PC-9 (cell line): ENCODE results near the gene IL4R. TPM values are rescaled to one million over a fixed set of nuclear protein-coding genes. Genes with fewer than 3 reads are reported as not detected.
"Not testable (repeated sequence)": the region's sequence is repeated elsewhere in the genome, so short reads cannot be mapped to it uniquely, and the experiment has no call there.

Source experiments
- BruUV-seq: library from RNA; stranded (reverse); fragments of 400-500 nt; replicated peaks from 2 replicates; lab custom pipeline; 2021; lab: Mats Ljungman, UMichigan
- CTCF ChIA-PET: fragments of 300-600 bp; sonication (Branson Sonifier 250); formaldehyde crosslinking; loops from one replicate; lab custom pipeline; 2022; ENCODE audit warnings: antibody characterized with exemption; lab: Charles Lee
- POLR2A ChIA-PET: fragments of 300-600 bp; sonication (Branson Sonifier 250); formaldehyde crosslinking; loops from one replicate; lab custom pipeline; 2022; ENCODE audit warnings: antibody characterized with exemption; ENCODE audit not compliant: unreplicated experiment; lab: Charles Lee
- DNase-seq, 2 experiments: peaks; one replicate each; pipeline versions ENCODE4 v3.0.0 to v3.0.0-alpha.2; 2015 to 2022; ENCODE audit warnings: mixed read lengths in 1 of 2
- H2AFZ ChIP-seq: fragments of 200-600 bp; sonication (generic); 2 replicates; pipeline ENCODE4 v1.8.1; 2017; ENCODE audit warnings: antibody characterized with exemption
- H3F3A ChIP-seq: fragments of 200-600 bp; sonication (generic); 2 replicates; pipeline ENCODE4 v1.8.1; 2017; ENCODE audit warnings: antibody characterized with exemption, mild to moderate bottlenecking, low read depth; ENCODE audit not compliant: insufficient read depth
- H3K27ac ChIP-seq: fragments of 200-600 bp; sonication (generic); 2 replicates; pipeline ENCODE4 v1.6.1; 2016; ENCODE audit warnings: mixed run types
- H3K27me3 ChIP-seq: fragments of 200-600 bp; sonication (generic); 2 replicates; pipeline ENCODE4 v1.6.1; 2016; ENCODE audit warnings: low read depth, mixed run types; ENCODE audit not compliant: insufficient read depth
- H3K36me3 ChIP-seq: fragments of 200-600 bp; sonication (generic); 2 replicates; pipeline ENCODE4 v1.6.1; 2016; ENCODE audit warnings: low read depth, mixed run types
- H3K4me1 ChIP-seq: fragments of 200-600 bp; sonication (generic); replicated peaks from 2 replicates; pipeline ENCODE4 v1.6.1; 2016; ENCODE audit warnings: mixed run types; ENCODE audit not compliant: insufficient read depth
- H3K4me2 ChIP-seq: fragments of 200-600 bp; sonication (generic); 2 replicates; pipeline ENCODE4 v1.6.1; 2017; ENCODE audit warnings: mixed run types
- H3K4me3 ChIP-seq: fragments of 200-600 bp; sonication (generic); 2 replicates; pipeline ENCODE4 v1.6.1; 2016; ENCODE audit warnings: mixed run types
- H3K79me2 ChIP-seq: fragments of 200-600 bp; sonication (generic); 2 replicates; pipeline ENCODE4 v1.6.1; 2017; ENCODE audit warnings: low read depth, mixed run types
- H3K9me2 ChIP-seq: fragments of 200-600 bp; sonication (generic); 2 replicates; pipeline ENCODE4 v1.8.1; 2017; ENCODE audit warnings: mild to moderate bottlenecking; ENCODE audit not compliant: insufficient read depth
- H3K9me3 ChIP-seq: fragments of 200-600 bp; sonication (generic); 2 replicates; pipeline ENCODE4 v1.8.1; 2016; ENCODE audit warnings: low read depth; ENCODE audit not compliant: insufficient read depth
- H4K20me1 ChIP-seq: fragments of 200-600 bp; sonication (generic); 2 replicates; pipeline ENCODE4 v1.8.1; 2017; ENCODE audit not compliant: insufficient read depth
- CTCF ChIP-seq: fragments of 200-600 bp; sonication (generic); conservative IDR thresholded peaks from 2 replicates; pipeline ENCODE4 v1.6.1; 2017; ENCODE audit warnings: mixed run types, antibody characterized with exemption, mild to moderate bottlenecking, moderate library complexity
- EZH2 ChIP-seq: fragments of 200-600 bp; sonication (generic); IDR thresholded peaks from 2 replicates; pipeline ENCODE4 v1.8.0; 2017; ENCODE audit warnings: antibody characterized with exemption, low read depth
- intact Hi-C: fragments of 100-400 bp; cut with micrococcal nuclease; formaldehyde crosslinking; loops from one replicate; pipeline ENCODE4 v1.10.0; 2022; ENCODE audit not compliant: unreplicated experiment
- total RNA-seq: library from RNA; stranded (reverse); gene quantifications from 2 replicates; pipeline ENCODE4 v1.2.3, GENCODE V29; 2021

Gene IL4R
- total RNA-seq, 1 experiment from 2014 or later, result 76.5 TPM

- DNase-seq, result no peak
- ChIA-PET CTCF (interaction anchor here (0.7 kb wide), 1 partner anchor 48 kb away, joined by 6 read pairs; no protein-coding TSS in a partner anchor), POLR2A (no interaction called here)
- H3K9me3 ChIP-seq, result no peaks in the 10 kb centered on the region
- no peaks in the 10 kb centered on the region for H4K20me1 ChIP-seq
- H3K4me2 ChIP-seq, result no peak overlapping the region
- H3K4me1 ChIP-seq, result peaks cover 12% of the 10 kb centered on the region
- H2AFZ ChIP-seq, result no peak overlapping the region
- intact Hi-C loops, result no loop called here
- no peaks in the 10 kb centered on the region for H3K9me2 ChIP-seq
- no peak overlapping the region for H3K4me3 ChIP-seq
- H3K27ac ChIP-seq, result no peak overlapping the region
- H3K79me2 ChIP-seq, result peaks cover 15% of the 10 kb centered on the region
- no peaks in the 10 kb centered on the region for H3K36me3 ChIP-seq
- BruUV-seq, result no TSS peak
- TF ChIP-seq CTCF, result no peak
- TF ChIP-seq EZH2, result no peak
- no peaks in the 10 kb centered on the region for H3K27me3 ChIP-seq
- 0 out of 2 replicates have a peak, but pooled peaks cover 6% of the 10 kb centered on the region for H3F3A ChIP-seq
Observed at GRCh38 chr16:27273330-27273669, 40.5 kb upstream of the IL4R start.

- Histone ChIP-seq H4K20me1 (no peaks in the 10 kb centered on the region), H3K27ac (no peak overlapping the region), H3K9me3 (no peaks in the 10 kb centered on the region), H3K4me3 (no peak overlapping the region), H3K27me3 (no peaks in the 10 kb centered on the region), H2AFZ (no peak overlapping the region), H3K9me2 (no peaks in the 10 kb centered on the region), H3K4me2 (no peak overlapping the region), H3K4me1 (peaks cover 12% of the 10 kb centered on the region), H3F3A (0 out of 2 replicates have a peak, but pooled peaks cover 6% of the 10 kb centered on the region), H3K36me3 (no peaks in the 10 kb centered on the region), H3K79me2 (peaks cover 11% of the 10 kb centered on the region)
- DNase-seq, result no peak
- ChIA-PET POLR2A (interaction anchor here (0.7 kb wide), 1 partner anchor 10 kb away, joined by 3 read pairs; no protein-coding TSS in a partner anchor), CTCF (interaction anchor here (0.6 kb wide), 1 partner anchor 44 kb away, joined by 4 read pairs; no protein-coding TSS in a partner anchor)
- BruUV-seq, result no TSS peak
- intact Hi-C loops, result no loop called here
- TF ChIP-seq CTCF (no peak), EZH2 (no peak)
Observed at GRCh38 chr16:27273670-27274423, 39.9 kb upstream of the IL4R start.

- H3K9me3 ChIP-seq, BruUV-seq, H4K20me1 ChIP-seq, H3F3A ChIP-seq, H3K27me3 ChIP-seq, H3K4me2 ChIP-seq, H3K36me3 ChIP-seq, H3K4me3 ChIP-seq, intact Hi-C loops, H3K27ac ChIP-seq, H3K9me2 ChIP-seq, H3K4me1 ChIP-seq, H3K79me2 ChIP-seq, DNase-seq, H2AFZ ChIP-seq: not testable (repeated sequence)
- POLR2A ChIA-PET, result interaction anchor here (0.7 kb wide), 1 partner anchor 10 kb away, joined by 3 read pairs; no protein-coding TSS in a partner anchor
- CTCF ChIA-PET, result interaction anchor here (0.6 kb wide), 1 partner anchor 45 kb away, joined by 4 read pairs; no protein-coding TSS in a partner anchor
Observed at GRCh38 chr16:27274424-27274874, 39.3 kb upstream of the IL4R start.
